ENCODE results near the gene SYT6.
"Not testable (repeated sequence)": the region's sequence is repeated elsewhere in the genome, so short reads cannot be mapped to it uniquely, and the experiment has no call there.

Gene SYT6

GRCh38 chr1:114069762-114070161 is 83.9 kb downstream of the SYT6 start:
- not testable (repeated sequence) for DNase-seq (ENCODE audit: low spot score)

DNA sequence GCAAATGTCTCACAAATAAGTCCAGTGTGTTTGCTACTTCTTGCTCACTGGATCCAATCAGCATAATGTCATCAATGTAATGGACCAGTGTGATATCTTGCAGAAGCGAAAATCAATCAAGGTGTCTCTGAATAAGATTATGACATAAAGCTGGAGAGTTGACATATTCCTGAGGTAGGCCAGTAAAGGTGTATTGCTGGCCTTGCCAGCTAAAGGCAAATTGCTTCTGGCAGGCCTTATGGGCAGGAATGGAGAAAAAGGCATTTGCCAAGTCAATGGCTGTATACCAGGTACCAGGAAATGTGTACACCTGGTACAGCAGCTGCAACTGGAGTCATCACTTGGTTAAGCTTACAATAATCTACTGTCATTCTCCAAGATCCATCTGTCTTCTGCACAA is 85.0 kb downstream of the SYT6 start:
- DNase-seq (ENCODE audit: low spot score), result not testable (repeated sequence)

- DNase-seq (ENCODE audit: low spot score), result not testable (repeated sequence)
Observed at GRCh38 chr1:114065671-114066070, 88.0 kb downstream of the SYT6 start.

- no peak for DNase-seq (ENCODE audit: low spot score)
Observed at GRCh38 chr1:114063544-114063943, 90.1 kb downstream of the SYT6 start.

GRCh38 chr1:114062477-114063099 is 91.1 kb downstream of the SYT6 start:
- DNase-seq (ENCODE audit: low spot score), result no peak

DNA sequence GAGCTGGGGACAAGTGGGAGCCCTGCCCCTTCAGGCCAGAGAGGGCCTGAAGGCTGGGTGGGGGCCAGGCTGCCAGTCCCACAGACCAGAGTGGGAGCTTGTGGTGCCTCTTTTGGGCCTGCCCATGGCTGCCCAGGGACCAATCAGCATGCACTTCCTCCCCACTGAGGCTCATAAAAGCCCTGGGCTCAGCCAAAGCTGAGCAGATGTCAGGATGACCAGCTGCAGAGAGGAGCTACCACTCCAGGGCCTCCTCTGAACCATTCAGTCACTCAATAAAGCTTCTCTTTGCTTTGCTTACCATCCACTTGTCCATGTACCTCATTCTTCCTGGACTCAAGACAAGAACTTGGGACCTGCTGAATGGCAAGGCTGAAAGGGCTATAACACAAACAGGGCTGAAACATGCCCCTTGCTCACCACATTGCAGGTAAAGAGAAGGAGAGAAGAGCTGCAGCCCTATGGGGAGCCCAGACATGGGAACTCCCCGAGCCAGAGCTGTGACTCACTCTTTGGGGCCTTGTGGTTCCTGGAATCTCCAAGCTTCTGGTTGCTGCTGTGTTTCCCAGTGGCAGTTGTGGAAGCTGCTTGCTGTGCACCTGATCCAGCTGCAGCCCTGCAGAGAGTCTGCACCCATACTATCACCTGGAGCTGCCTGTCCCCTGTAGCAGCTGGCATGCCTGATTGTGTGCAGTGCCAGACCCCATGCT is 92.4 kb downstream of the SYT6 start:
- no peak for DNase-seq (ENCODE audit: low spot score)

DNA sequence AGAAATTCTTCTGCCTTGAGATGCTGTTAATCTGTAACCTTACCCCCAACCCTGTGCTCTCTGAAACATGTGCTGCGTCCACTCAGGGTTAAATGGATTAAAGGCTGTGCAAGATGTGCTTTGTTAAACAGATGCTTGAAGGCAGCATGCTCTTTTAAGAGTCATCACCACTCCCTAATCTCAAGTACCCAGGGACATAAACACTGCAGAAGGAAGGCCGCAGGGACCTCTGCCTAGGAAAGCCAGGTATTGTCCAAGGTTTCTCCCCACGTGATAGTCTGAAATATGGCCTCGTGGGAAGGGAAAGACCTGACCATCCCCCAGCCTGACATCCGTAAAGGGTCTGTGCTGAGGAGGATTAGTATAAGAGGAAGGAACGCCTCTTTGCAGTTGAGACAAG is 95.4 kb downstream of the SYT6 start:
- DNase-seq (ENCODE audit: low spot score), result not testable (repeated sequence)

DNA sequence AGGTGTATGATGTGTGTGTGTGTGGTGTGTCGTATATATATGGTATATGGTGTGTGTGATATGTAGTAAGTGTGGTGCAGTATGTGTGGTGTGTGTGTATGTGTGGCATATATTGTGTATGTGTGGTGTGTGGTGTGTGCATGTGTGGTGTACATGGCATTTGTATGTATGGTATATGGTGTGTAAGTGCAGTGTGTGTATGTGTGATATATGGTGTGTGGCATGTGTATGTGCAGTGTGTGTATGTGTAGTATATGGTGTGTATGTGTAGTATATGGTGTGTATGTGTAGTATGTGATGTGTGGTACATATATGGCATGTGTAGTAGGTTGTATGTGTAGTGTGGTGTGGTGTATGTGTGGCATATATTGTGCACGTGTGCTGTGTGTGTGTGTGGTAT is 99.5 kb downstream of the SYT6 start:
- no peak for DNase-seq (ENCODE audit: low spot score)

- DNase-seq (ENCODE audit: low spot score), result no peak
Observed at GRCh38 chr1:114048232-114048631, 105.4 kb downstream of the SYT6 start.

GRCh38 chr1:114043548-114043947 is 110.1 kb downstream of the SYT6 start:
- DNase-seq (ENCODE audit: low spot score), result no peak

GRCh38 chr1:114043054-114043453 is 110.6 kb downstream of the SYT6 start:
- no peak for DNase-seq (ENCODE audit: low spot score)

DNA sequence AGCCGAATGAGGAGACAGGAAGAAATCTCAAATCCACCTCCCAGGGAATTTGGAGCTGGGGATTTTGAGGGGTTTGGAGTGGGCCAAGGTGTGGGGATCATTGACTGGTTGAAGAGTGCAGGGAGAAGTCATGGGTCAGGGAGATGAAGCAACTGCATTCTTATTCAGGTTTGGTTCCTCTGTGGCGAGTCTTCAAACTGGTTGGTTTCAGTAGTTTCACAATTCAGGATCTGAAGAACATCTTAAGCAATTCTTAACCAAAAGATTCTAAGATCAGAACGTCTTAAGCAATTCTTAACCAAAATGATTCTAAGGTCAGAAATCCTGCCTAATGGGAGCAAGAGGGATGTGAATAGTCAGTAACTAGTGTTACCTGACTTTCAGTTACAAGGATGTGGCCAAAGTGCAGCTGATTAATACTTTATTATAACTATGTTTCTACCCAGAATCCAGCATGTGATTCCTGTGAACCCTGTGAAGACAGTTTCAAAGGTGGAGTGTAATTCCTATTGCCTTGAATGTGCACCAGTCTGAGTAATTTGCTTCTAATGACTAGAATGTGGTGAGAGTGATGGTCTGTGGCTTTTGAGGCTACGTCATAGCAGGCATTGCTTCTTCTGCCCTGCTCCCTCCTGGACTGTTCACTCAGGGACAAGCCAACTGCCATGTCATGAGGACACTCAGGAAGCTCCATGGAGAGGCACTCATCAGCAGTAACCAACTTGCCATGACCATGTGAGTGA is 113.2 kb downstream of the SYT6 start:
- no peak for DNase-seq (ENCODE audit: low spot score)

Data from HuH-7 (cell line).